Measurements from ENCODE around the gene HOXD8. TPM values are rescaled to one million over a fixed set of nuclear protein-coding genes. Genes with fewer than 3 reads are reported as not detected.

Gene HOXD8
- total and polyA plus RNA-seq, 2 of the 8 experiments (the other 6 are each of a cell fraction or from before 2014, with no cell fraction given), result not detected

GRCh38 chr2:176105730-176106580 is 23.6 kb upstream of the HOXD8 start:
- DNase-seq (ENCODE audit: low read depth in 1 of 2, low spot score in 2 of 2), result peak in 1 of 2 experiments; percentile 62
- H3K4me3 ChIP-seq (ENCODE audit: extremely low read depth in 1 of 4, insufficient read depth in 2 of 4, low read depth in 3 of 4, low read length in 4 of 4), result peak overlapping the region in 1 of 4 experiments; percentile 50; a peak in 3 of 8 replicates
- 0 out of 2 replicates have a peak overlapping the region, but pooled peaks have one; percentile 92 for H2AK5ac ChIP-seq (ENCODE audit: low read depth, low read length)
- H2BK20ac ChIP-seq (ENCODE audit: low read length), result peak overlapping the region; percentile 93
- peak overlapping the region; percentile 94; the same call in 1 of the 2 replicates for H2BK12ac ChIP-seq (ENCODE audit: low read depth, low read length)
- H3K4ac ChIP-seq (replicated peaks; ENCODE audit: insufficient read length, low read depth, low read length), result no peak overlapping the region
- no peak overlapping the region; the same call in 1 of the 2 replicates for H3K18ac ChIP-seq (ENCODE audit: extremely low read depth, low read length)
- peaks cover 98 to 99% (median 99%) of the 10 kb centered on the region in 4 experiments for H3K27me3 ChIP-seq (replicated peaks in 1 of 4; ENCODE audit: control insufficient read depth in 3 of 4, extremely low read depth in 1 of 4, insufficient read depth in 3 of 4, low read length in 3 of 4)
- TF ChIP-seq KDM1A (IDR thresholded peaks at IDR 0.05; ENCODE audit: borderline replicate concordance, low read length) (no peak), CBX8 (IDR thresholded peaks at IDR 0.05; ENCODE audit: borderline replicate concordance, low read depth, low read length) (peak; percentile 70; the same call in 1 of the 2 replicates), RNF2 (IDR thresholded peaks at IDR 0.05; ENCODE audit: borderline replicate concordance, low read depth, low read length, missing control alignments, poor library complexity, severe bottlenecking) (peak; percentile 41), SUZ12 (IDR thresholded peaks at IDR 0.05; ENCODE audit: low read length) (peak; percentile 68; the same call in 1 of the 2 replicates), CTBP2 (IDR thresholded peaks at IDR 0.05; ENCODE audit: borderline replicate concordance, insufficient read depth, insufficient read length, low read length) (peak; percentile 40)
- H3K56ac ChIP-seq (replicated peaks; ENCODE audit: insufficient read length, low read depth, low read length), result no peak overlapping the region
- 8% methylated on average over 24 of the region's 25 CpGs; no CpG with 5 or more reads in 1 of the 2 experiments for WGBS, 2 experiments (ENCODE audit: extremely low coverage in 1 of 2, insufficient coverage in 1 of 2, insufficient read length in 1 of 2, insufficient replicate concordance in 2 of 2, low coverage in 1 of 2, low lambda C conversion rate in 2 of 2, missing lambda C conversion rate in 1 of 2)
- FAIRE-seq, result no peak
- no peak overlapping the region for H3K27ac ChIP-seq (ENCODE audit: low read depth, low read length)
- no peak overlapping the region for H4K8ac ChIP-seq (ENCODE audit: extremely low read depth, insufficient read depth, low read length)
- peaks cover 0 to 4% (median 0%) of the 10 kb centered on the region in 4 experiments; a peak in 1 of 8 replicates for H3K36me3 ChIP-seq (ENCODE audit: control insufficient read depth in 2 of 4, insufficient read depth in 4 of 4, low read length in 3 of 4)
- H3K23me2 ChIP-seq (ENCODE audit: low read depth, low read length), result 0 out of 2 replicates have a peak, but pooled peaks cover 2% of the 10 kb centered on the region
- ChIA-PET CTCF (ENCODE audit: partially characterized antibody) (interaction anchor here (0.6 to 4.6 kb wide), 8 partner anchors 8 to 1922 kb away, joined by 3 to 20 read pairs (median 6); no protein-coding TSS in a partner anchor), POLR2A (ENCODE audit: partially characterized antibody) (interaction anchor here (1.1 to 2.5 kb wide), 2 partner anchors 9 to 12 kb away, joined by 4 to 12 read pairs; no protein-coding TSS in a partner anchor)
- no peak overlapping the region for H3K23ac ChIP-seq (ENCODE audit: insufficient read length)
- no peaks in the 10 kb centered on the region for H3K79me2 ChIP-seq (ENCODE audit: control insufficient read depth in 1 of 2, insufficient read depth in 2 of 2, low read length in 2 of 2)
- H3K4me2 ChIP-seq (ENCODE audit: insufficient read depth in 1 of 2, low read depth in 2 of 2, low read length in 2 of 2), result peak overlapping the region; percentile 7 to 67; a peak in 3 of 4 replicates
- H3K14ac ChIP-seq (ENCODE audit: insufficient read length), result no peak overlapping the region
- peak overlapping the region; percentile 47 for H4K91ac ChIP-seq (replicated peaks; ENCODE audit: insufficient read length, low read length)
- H2AFZ ChIP-seq (ENCODE audit: low read length), result no peak overlapping the region
- H3K9ac ChIP-seq (replicated peaks in 1 of 4; ENCODE audit: extremely low read depth in 1 of 4, low read depth in 3 of 4, low read length in 3 of 4), result no peak overlapping the region
- H3K4me1 ChIP-seq (replicated peaks in 1 of 4; ENCODE audit: control insufficient read depth in 3 of 4, insufficient read depth in 4 of 4, low read length in 3 of 4), result peaks cover 0 to 21% (median 10%) of the 10 kb centered on the region in 4 experiments; a peak in 5 of 7 replicates
- no peak overlapping the region for H2BK120ac ChIP-seq (replicated peaks; ENCODE audit: low read depth, low read length)
- H3K9me3 ChIP-seq (ENCODE audit: insufficient read depth in 2 of 2, low read depth in 1 of 2, low read length in 1 of 2), result no peaks in the 10 kb centered on the region
- H4K20me1 ChIP-seq (replicated peaks in 1 of 2; ENCODE audit: control insufficient read depth in 1 of 2, insufficient read depth in 2 of 2, low read length in 2 of 2), result peaks cover 13 to 47% of the 10 kb centered on the region in 2 experiments
- no peak overlapping the region for H2BK5ac ChIP-seq (ENCODE audit: low read depth, low read length)
- peak overlapping the region; percentile 88; the same call in 1 of the 2 replicates for H2BK15ac ChIP-seq (ENCODE audit: low read length)
- no peaks in the 10 kb centered on the region for H3K79me1 ChIP-seq (ENCODE audit: low read depth, low read length)
- no peak overlapping the region for H4K5ac ChIP-seq (ENCODE audit: insufficient read length, low read depth, low read length)
